OCI-LY1 (cell line): ENCODE measurements around the gene BLOC1S1.

ENCODE experiments used
- H2AFZ ChIP-seq: fragments of 200-600 bp; sonication (generic), shearing (Covaris generic); 2 replicates; pipeline ENCODE4 v1.6.0; 2014; ENCODE audit warnings: antibody characterized with exemption, mild to moderate bottlenecking, low read length
- H3F3A ChIP-seq: fragments of 200-600 bp; sonication (generic), shearing (Covaris generic); 2 replicates; pipeline ENCODE4 v1.6.0; 2014; ENCODE audit warnings: mild to moderate bottlenecking, antibody characterized with exemption, low read length, moderate library complexity; ENCODE audit not compliant: insufficient read depth
- H3K27ac ChIP-seq: fragments of 200-600 bp; sonication (generic); 2 replicates; pipeline ENCODE4 v1.5.1; 2014; ENCODE audit warnings: low read length, mixed run types, mild to moderate bottlenecking, low read depth; ENCODE audit not compliant: poor library complexity, severe bottlenecking
- H3K27me3 ChIP-seq: fragments of 200-600 bp; sonication (generic); 2 replicates; pipeline ENCODE4 v1.6.0; 2014; ENCODE audit warnings: antibody characterized with exemption, mild to moderate bottlenecking, low read length, moderate library complexity; ENCODE audit not compliant: insufficient read depth
- H3K36me3 ChIP-seq: fragments of 200-600 bp; sonication (generic); 2 replicates; pipeline ENCODE4 v1.6.1; 2014; ENCODE audit warnings: mild to moderate bottlenecking, antibody characterized with exemption, low read length, moderate library complexity, mixed read lengths; ENCODE audit not compliant: insufficient read depth
- H3K4me1 ChIP-seq: fragments of 200-600 bp; sonication (generic); 2 replicates; pipeline ENCODE4 v1.5.1; 2014; ENCODE audit warnings: mild to moderate bottlenecking, low read length, moderate library complexity; ENCODE audit not compliant: insufficient read depth, severe bottlenecking
- H3K4me2 ChIP-seq: fragments of 200-600 bp; sonication (generic), shearing (Covaris generic); 2 replicates; pipeline ENCODE4 v1.6.1; 2014; ENCODE audit warnings: low read length
- H3K4me3 ChIP-seq: fragments of 200-600 bp; sonication (generic); 2 replicates; pipeline ENCODE4 v1.5.1; 2014; ENCODE audit warnings: low read length, low read depth, mild to moderate bottlenecking, mixed read lengths; ENCODE audit not compliant: poor library complexity, severe bottlenecking
- H3K79me2 ChIP-seq: fragments of 200-600 bp; shearing (Covaris generic); 2 replicates; pipeline ENCODE4 v1.6.1; 2016; ENCODE audit warnings: mixed run types, low read length, mixed read lengths; ENCODE audit not compliant: insufficient read depth
- H3K9ac ChIP-seq: fragments of 200-600 bp; sonication (generic), shearing (Covaris generic); 2 replicates; pipeline ENCODE4 v1.6.1; 2014; ENCODE audit warnings: mild to moderate bottlenecking, low read length, mixed read lengths
- H3K9me2 ChIP-seq: fragments of 200-600 bp; sonication (generic), shearing (Covaris generic); 2 replicates; pipeline ENCODE4 v1.6.1; 2014; ENCODE audit warnings: low read depth, mild to moderate bottlenecking, low read length, mixed read lengths
- H3K9me3 ChIP-seq: fragments of 200-600 bp; shearing (Covaris generic); 2 replicates; pipeline ENCODE4 v1.6.1; 2014; ENCODE audit warnings: low read length, mixed read lengths
- H4K20me1 ChIP-seq: fragments of 200-600 bp; sonication (generic), shearing (Covaris generic); 2 replicates; pipeline ENCODE4 v1.6.0; 2016; ENCODE audit warnings: mild to moderate bottlenecking, low read length; ENCODE audit not compliant: insufficient read depth
- EZH2 ChIP-seq: fragments of 200-600 bp; sonication (generic), shearing (Covaris generic); IDR thresholded peaks from 2 replicates; pipeline ENCODE4 v1.8.0; 2017; ENCODE audit warnings: borderline replicate concordance, mixed run types, mild to moderate bottlenecking, antibody characterized with exemption, low read length, moderate library complexity, mixed read lengths
- TF ChIP-seq, protein P1 (sequence below): fragments of 200-600 bp; sonication (generic), shearing (Covaris generic); IDR thresholded peaks from 2 replicates; pipeline ENCODE4 v1.5.1; 2017; ENCODE audit warnings: mild to moderate bottlenecking, antibody characterized with exemption, low read length, moderate library complexity, mixed read lengths

Gene BLOC1S1

DNA sequence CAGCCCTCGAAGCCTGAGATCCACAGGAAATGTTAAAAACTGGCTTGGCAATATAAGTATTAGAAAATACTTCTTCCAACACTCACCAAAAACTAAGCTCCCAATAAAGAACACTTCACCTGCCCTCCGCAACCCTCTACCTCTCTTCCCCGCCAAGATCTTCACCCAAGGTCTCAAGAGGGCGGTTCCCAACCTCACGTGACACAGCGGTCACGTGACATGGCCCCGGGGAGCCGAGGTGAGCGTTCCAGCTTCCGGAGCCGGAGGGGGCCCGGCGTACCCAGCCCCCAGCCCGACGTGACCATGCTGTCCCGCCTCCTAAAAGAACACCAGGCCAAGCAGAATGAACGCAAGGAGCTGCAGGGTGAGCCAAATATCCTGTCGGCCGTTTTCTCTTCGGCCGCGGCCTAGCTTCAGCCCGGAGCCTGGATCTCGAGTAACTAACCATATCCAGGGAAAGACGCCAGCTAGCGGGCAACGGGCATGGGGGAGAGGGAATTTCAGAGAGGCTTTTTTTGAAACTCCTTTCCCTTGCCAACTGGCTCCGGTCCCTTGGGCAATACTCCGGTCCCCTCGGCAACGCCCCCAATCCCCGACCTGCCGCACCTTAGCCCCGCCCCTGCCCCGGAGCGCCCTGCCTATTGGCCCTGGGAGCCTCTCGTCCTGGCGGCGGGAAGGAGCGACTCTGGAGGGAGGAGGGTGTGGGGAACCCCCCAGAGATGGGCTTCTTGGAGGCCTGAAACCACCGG is at the start of gene BLOC1S1:
Gene BLOC1S1 (plus strand): TSS at position 214 of the 749 bp plus-strand sequence. CDS start 6 bp downstream, at position 220.
- peak within 1 kb of the TSS; percentile 82 for H3K4me3 ChIP-seq
- H3K9me2 ChIP-seq: no peaks in the 10 kb centered on the region
- H2AFZ ChIP-seq: no peak within 1 kb of the TSS
- no peaks in the 10 kb centered on the region for H4K20me1 ChIP-seq
- no peaks in the 10 kb centered on the region for H3K27me3 ChIP-seq
- H3F3A ChIP-seq: no peaks in the 10 kb centered on the region
- H3K9ac ChIP-seq: peak within 1 kb of the TSS; percentile 82
- peak within 1 kb of the TSS; percentile 81 for H3K27ac ChIP-seq
- no peaks in the 10 kb centered on the region for H3K36me3 ChIP-seq
- peaks cover 31% of the 10 kb centered on the region for H3K4me1 ChIP-seq
- no peaks in the 10 kb centered on the region for H3K9me3 ChIP-seq
- H3K4me2 ChIP-seq: peak within 1 kb of the TSS; percentile 97
- H3K79me2 ChIP-seq: no peaks in the 10 kb centered on the region
- TF ChIP-seq, protein P1, sequence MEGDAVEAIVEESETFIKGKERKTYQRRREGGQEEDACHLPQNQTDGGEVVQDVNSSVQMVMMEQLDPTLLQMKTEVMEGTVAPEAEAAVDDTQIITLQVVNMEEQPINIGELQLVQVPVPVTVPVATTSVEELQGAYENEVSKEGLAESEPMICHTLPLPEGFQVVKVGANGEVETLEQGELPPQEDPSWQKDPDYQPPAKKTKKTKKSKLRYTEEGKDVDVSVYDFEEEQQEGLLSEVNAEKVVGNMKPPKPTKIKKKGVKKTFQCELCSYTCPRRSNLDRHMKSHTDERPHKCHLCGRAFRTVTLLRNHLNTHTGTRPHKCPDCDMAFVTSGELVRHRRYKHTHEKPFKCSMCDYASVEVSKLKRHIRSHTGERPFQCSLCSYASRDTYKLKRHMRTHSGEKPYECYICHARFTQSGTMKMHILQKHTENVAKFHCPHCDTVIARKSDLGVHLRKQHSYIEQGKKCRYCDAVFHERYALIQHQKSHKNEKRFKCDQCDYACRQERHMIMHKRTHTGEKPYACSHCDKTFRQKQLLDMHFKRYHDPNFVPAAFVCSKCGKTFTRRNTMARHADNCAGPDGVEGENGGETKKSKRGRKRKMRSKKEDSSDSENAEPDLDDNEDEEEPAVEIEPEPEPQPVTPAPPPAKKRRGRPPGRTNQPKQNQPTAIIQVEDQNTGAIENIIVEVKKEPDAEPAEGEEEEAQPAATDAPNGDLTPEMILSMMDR: no peak
- TF ChIP-seq EZH2: no peak

DNA sequence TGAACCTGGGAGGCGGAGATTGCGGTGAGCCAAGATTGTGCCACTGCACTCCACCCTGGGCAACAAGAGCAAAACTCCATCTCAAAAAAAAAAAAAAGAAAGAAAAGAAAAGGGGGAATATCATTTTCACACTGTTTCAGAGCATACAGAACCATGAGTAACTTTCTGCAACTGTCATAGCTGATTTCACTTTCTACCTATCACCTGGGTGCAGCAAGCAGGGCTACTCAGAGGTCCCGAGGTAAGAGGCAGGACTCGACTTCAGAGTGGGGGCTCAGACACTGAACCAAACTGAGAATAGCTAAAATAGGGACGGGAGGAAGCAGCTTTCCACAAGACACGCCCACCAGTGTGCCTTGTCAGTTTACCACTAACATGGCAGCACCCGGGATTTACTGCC is 49.3 kb upstream of the BLOC1S1 start:
- no peak overlapping the region for H3K4me2 ChIP-seq
- H3K4me3 ChIP-seq: no peak overlapping the region
- H4K20me1 ChIP-seq: no peaks in the 10 kb centered on the region
- H3K27ac ChIP-seq: no peak overlapping the region
- H3K9me2 ChIP-seq: no peaks in the 10 kb centered on the region
- H3F3A ChIP-seq: no peaks in the 10 kb centered on the region
- H3K79me2 ChIP-seq: no peaks in the 10 kb centered on the region
- 0 out of 2 replicates have a peak, but pooled peaks cover 3% of the 10 kb centered on the region for H3K27me3 ChIP-seq
- TF ChIP-seq EZH2: no peak
- TF ChIP-seq, protein P1: no peak
- no peaks in the 10 kb centered on the region for H3K9me3 ChIP-seq
- H3K36me3 ChIP-seq: no peaks in the 10 kb centered on the region
- H3K4me1 ChIP-seq: no peaks in the 10 kb centered on the region
- no peak overlapping the region for H2AFZ ChIP-seq
- H3K9ac ChIP-seq: no peak overlapping the region

DNA sequence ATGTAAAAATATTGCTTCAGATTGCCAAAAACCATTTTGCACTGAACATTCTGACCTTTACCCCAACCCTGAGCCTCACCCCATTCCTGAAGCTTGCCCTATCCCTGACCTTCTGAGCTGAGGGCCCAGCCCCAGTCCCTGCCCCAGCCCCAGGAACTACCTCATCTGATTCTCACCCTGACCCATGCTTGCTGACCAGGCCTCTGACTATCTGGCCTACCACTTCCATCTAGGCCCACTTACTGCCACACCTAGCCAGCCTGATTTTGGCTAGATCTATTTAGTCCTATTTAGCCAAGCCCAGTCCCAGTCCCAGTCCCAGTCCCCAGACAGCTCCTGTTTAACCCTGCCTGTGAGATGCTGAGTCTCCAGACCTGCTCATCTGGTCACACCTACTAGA is 45.6 kb upstream of the BLOC1S1 start:
- H3K79me2 ChIP-seq: no peaks in the 10 kb centered on the region

More for the DNA sequence above, 45.6 kb upstream of the BLOC1S1 start:
- Histone ChIP-seq H3K4me2 (no peak overlapping the region), H3K9me3 (no peaks in the 10 kb centered on the region), H3K9ac (no peak overlapping the region), H3K27ac (no peak overlapping the region), H3K4me3 (no peak overlapping the region), H3K36me3 (no peaks in the 10 kb centered on the region), H4K20me1 (no peaks in the 10 kb centered on the region), H3K9me2 (no peaks in the 10 kb centered on the region), H3F3A (no peaks in the 10 kb centered on the region), H3K27me3 (0 out of 2 replicates have a peak, but pooled peaks cover 3% of the 10 kb centered on the region), H3K4me1 (peaks cover 8% of the 10 kb centered on the region), H2AFZ (no peak overlapping the region)
- TF ChIP-seq EZH2: no peak
- TF ChIP-seq, protein P1: no peak
